ENCODE results near the gene KIF12.
A peak's percentile ranks its signal among the peaks of the same experiment; 100 is the strongest.
"Not testable (repeated sequence)": the region's sequence is repeated elsewhere in the genome, so short reads cannot be mapped to it uniquely, and the experiment has no call there.

KIF12 gene

DNA sequence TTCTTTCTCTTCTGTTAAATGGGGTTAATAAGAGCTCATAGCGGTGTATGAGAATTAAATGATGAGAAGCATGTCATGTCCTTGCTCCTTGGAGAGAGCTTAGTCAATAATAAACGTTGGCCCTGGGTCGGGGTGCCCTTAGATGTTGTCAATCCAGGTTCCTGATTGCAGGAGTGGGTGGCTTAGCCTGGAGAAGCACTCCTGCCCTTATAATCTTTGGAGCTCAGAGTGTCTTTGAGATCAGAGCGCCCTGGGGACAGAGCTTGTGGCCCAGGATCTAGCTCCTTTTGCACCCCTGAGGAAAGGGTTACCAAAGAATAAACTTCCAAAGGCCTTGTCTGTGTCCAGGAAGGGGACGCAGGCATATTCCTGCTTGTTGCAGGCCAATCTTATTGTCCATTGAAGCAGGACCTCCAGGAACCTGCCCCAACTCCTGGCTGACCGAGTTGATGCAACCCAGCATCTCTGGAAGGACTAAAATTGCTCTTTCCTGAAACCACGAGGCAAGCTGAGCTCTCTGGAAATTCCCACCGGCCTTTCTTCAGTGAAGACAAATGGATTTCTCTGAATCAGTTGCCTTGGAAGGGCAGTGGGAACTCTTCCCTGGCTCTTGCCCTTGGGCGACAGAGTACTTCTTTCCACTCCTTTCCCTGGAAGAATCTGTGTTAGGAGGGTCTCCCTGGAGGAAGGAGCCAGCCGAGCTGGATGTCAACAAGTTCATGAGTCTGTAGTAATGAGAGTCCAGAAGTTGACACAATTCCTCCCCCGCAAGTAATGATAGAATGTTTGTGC, 14.6 kb downstream of the KIF12 start:
- Histone ChIP-seq H3K4me1 (no peaks in the 10 kb centered on the region), H3K4me3 (ENCODE audit: low read depth, low read length) (no peak overlapping the region), H3K36me3 (no peaks in the 10 kb centered on the region), H3K9me3 (no peaks in the 10 kb centered on the region; the same call in 1 of the 2 replicates), H3K27me3 (no peaks in the 10 kb centered on the region)
- peak; percentile 2 for DNase-seq
- TF ChIP-seq, protein P1, sequence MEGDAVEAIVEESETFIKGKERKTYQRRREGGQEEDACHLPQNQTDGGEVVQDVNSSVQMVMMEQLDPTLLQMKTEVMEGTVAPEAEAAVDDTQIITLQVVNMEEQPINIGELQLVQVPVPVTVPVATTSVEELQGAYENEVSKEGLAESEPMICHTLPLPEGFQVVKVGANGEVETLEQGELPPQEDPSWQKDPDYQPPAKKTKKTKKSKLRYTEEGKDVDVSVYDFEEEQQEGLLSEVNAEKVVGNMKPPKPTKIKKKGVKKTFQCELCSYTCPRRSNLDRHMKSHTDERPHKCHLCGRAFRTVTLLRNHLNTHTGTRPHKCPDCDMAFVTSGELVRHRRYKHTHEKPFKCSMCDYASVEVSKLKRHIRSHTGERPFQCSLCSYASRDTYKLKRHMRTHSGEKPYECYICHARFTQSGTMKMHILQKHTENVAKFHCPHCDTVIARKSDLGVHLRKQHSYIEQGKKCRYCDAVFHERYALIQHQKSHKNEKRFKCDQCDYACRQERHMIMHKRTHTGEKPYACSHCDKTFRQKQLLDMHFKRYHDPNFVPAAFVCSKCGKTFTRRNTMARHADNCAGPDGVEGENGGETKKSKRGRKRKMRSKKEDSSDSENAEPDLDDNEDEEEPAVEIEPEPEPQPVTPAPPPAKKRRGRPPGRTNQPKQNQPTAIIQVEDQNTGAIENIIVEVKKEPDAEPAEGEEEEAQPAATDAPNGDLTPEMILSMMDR (IDR thresholded peaks at IDR 0.05; ENCODE audit: low read depth, low read length): no peak

DNA sequence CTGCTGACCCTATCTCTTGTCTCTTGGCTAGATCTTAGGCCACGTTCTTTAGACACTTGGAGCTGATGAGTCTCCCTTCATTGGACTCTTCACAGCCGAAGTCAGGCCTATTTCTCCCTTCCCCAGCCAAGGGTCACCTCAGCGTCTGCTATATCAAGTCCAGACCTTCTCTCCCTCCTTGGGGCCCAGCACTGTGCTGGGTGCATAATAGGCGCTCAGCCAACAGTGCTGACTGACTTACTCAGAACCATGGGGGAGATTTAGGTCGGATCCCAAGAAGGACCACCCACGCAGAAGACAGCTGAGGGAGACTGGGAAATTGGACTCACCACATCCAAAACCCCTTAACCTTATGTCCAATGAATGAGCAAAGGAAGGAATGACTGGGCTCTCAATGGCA, 15.4 kb downstream of the KIF12 start:
- Histone ChIP-seq H3K9me3 (no peaks in the 10 kb centered on the region; the same call in 1 of the 2 replicates), H3K4me1 (no peaks in the 10 kb centered on the region), H3K4me3 (ENCODE audit: low read depth, low read length) (no peak overlapping the region), H3K36me3 (no peaks in the 10 kb centered on the region), H3K27me3 (no peaks in the 10 kb centered on the region)
- DNase-seq: peak; percentile 3
- TF ChIP-seq, protein P1 (IDR thresholded peaks at IDR 0.05; ENCODE audit: low read depth, low read length): no peak

DNA sequence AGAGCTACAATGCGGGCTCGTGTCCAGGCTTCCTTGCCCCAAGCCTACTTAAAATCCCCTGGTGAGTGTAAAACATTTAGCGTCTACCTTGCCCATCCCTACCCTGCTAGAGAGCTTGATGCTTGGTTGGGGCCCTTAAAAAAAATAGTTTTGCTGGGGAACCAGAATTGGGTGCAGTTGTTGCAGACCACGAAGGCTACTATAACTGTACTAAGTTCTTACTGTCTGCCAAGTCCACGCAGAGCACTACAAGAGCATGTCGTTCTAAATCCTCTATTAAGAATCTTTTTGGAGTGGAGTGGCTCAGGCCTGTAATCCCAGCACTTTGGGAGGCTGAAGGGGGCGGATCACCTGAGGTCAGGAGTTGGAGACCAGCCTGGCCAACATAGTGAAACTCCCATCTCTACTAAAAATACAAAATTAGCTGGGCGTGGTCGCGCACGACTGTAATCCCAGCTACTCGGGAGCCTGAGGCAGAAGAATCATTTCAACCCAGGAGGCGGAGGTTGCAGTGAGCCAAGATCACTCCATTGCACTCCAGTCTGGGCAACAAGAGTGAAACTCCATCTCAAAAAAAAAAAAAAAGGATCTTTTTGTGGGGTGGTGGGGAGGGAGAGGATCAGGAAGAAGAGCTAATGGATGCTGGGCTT, 16.2 kb downstream of the KIF12 start:
- not testable (repeated sequence) for H3K27me3 ChIP-seq; H3K36me3 ChIP-seq; DNase-seq; H3K9me3 ChIP-seq; H3K4me1 ChIP-seq; H3K4me3 ChIP-seq (ENCODE audit: low read depth, low read length)

DNA sequence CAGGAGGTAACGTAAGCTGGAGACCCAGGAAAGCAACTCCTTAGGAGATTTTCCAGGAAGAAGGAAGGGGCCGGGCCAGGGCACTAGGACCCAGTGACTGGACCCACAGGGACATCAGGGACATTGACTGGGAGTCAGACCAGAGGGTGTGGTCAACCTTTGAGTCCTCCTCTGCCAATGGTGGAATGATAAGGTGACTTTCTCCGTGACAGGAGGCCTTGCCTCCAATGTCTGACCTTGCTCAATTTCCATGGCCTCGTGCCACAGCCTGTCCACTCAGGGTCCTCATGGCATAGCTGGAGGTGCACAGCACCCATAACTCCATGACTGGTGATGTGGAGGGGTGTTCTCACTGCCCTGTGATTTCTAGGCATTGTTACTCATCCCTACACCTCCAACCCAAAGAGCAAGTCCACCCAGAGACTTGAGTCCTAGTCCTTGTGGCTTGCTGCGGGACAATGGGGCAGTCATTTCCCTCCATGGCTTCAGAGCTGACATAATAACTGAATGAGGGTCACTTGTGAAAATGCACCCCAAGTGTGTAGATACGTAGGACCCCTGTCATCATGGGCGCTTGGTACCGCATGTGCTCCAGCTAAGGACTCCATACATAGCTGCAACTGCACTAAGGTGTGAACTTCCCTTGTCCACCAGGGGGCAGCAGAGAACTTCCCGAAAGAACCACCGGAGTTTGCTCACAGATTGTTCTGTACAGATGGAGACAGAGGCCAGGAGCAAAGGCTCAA, 16.9 kb downstream of the KIF12 start:
- H3K36me3 ChIP-seq: no peaks in the 10 kb centered on the region
- no peaks in the 10 kb centered on the region for H3K27me3 ChIP-seq
- peak; percentile 88 for DNase-seq
- TF ChIP-seq, protein P1 (IDR thresholded peaks at IDR 0.05; ENCODE audit: low read depth, low read length): peak; percentile 96
- H3K4me1 ChIP-seq: peaks cover 4% of the 10 kb centered on the region; the same call in 1 of the 2 replicates
- H3K9me3 ChIP-seq: no peaks in the 10 kb centered on the region; the same call in 1 of the 2 replicates
- no peak overlapping the region for H3K4me3 ChIP-seq (ENCODE audit: low read depth, low read length)

DNA sequence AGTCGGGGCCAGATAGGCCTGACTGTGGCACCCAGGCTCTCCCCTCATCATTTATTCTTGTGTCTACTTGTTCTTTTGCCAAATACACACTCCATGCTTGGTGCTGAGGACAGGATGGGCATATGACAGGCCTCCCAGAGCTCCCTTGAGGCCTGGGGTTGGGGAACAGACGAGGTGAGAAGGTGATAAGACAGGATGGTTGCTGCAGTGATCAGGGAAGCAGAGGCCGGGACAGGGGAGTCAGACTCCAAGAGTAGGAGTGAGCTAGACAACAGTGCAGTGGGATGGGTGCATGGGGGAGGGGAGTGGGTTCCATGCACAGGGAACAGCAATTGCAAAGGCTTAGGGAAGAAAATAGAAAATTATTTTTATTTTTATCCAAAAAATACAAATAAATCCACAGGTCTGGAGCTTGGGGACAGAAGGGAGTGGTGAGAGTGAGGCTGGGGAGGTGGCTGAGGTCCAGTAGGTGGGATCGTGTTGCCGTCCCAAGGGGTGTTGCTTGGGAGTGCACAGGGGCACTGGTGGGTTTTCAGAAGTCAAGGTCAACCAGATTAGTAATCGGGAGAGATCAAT, 17.6 kb downstream of the KIF12 start:
- DNase-seq: peak; percentile 1
- Histone ChIP-seq H3K9me3 (no peaks in the 10 kb centered on the region), H3K4me1 (peaks cover 4% of the 10 kb centered on the region; the same call in 1 of the 2 replicates), H3K27me3 (no peaks in the 10 kb centered on the region), H3K4me3 (ENCODE audit: low read depth, low read length) (no peak overlapping the region), H3K36me3 (no peaks in the 10 kb centered on the region)
- TF ChIP-seq, protein P1 (IDR thresholded peaks at IDR 0.05; ENCODE audit: low read depth, low read length): no peak

DNA sequence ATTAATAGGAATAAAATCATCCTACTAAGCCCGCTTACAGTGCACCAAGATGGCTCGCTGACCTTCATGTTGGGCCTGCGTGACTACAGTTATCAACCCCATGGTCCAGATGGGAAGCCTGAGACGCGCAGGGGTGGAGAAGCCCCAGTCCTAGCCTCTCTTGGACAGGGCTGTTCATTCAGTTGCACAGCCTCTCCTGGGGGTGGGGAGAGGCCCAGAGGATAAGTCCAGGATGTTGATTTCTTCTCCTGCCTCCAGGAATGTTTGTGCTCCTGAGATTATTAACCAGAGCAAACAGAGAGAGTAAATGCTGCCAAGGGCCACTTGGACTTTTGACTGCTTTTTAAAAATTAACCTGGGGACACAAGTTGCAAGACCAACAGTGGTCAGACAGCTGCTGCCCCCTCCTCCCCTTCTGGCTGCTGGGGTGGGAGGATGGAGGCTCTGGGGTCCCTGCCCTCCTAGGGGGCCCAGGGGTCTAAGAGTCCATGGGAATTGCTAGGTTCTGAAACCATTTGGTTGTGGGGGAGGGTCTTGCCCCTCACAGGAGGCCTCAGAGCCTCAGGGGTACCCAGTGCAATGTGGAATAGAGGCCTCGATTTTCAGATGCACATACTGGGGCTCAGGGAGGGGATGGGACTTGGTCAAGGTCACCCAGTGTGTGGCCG, 18.2 kb downstream of the KIF12 start:
- H3K27me3 ChIP-seq: no peaks in the 10 kb centered on the region
- DNase-seq: peak; percentile 1
- H3K9me3 ChIP-seq: no peaks in the 10 kb centered on the region
- H3K4me3 ChIP-seq (ENCODE audit: low read depth, low read length): no peak overlapping the region
- peaks cover 4% of the 10 kb centered on the region; the same call in 1 of the 2 replicates for H3K4me1 ChIP-seq
- H3K36me3 ChIP-seq: no peaks in the 10 kb centered on the region
- TF ChIP-seq, protein P1 (IDR thresholded peaks at IDR 0.05; ENCODE audit: low read depth, low read length): no peak
